Measurements from ENCODE around the gene KDM4C.

DNA sequence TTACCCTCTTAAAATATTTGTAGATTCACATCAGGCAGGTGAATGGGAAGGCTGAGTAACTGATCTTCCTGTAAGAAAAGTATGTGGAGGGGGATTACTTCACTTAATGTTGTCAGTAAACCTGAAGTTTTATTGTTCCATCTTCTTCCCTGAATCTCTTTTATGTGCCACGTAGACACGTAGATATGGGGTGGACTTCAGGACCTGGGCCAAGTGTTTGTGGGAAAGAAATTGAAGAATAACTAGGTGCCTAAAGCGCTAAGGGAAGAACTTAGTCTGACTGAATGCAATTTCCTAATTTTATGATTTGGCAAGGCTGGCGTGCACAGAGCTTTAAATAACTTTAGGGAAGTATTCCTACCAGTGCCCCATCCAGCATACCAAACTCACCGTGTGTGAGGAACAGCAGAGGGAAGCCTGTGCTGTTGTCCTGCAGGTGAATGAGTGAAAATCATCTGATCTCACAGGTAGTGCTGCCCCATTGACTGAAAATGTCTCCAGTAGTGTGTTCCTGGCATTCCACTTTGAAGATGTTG lies 323.4 kb downstream of the KDM4C start:
- TF ChIP-seq EZH2 (IDR thresholded peaks at IDR 0.05; ENCODE audit: borderline replicate concordance, low read depth, low read length, severe bottlenecking): no peak
- TF ChIP-seq, protein P1, sequence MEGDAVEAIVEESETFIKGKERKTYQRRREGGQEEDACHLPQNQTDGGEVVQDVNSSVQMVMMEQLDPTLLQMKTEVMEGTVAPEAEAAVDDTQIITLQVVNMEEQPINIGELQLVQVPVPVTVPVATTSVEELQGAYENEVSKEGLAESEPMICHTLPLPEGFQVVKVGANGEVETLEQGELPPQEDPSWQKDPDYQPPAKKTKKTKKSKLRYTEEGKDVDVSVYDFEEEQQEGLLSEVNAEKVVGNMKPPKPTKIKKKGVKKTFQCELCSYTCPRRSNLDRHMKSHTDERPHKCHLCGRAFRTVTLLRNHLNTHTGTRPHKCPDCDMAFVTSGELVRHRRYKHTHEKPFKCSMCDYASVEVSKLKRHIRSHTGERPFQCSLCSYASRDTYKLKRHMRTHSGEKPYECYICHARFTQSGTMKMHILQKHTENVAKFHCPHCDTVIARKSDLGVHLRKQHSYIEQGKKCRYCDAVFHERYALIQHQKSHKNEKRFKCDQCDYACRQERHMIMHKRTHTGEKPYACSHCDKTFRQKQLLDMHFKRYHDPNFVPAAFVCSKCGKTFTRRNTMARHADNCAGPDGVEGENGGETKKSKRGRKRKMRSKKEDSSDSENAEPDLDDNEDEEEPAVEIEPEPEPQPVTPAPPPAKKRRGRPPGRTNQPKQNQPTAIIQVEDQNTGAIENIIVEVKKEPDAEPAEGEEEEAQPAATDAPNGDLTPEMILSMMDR (IDR thresholded peaks at IDR 0.05; ENCODE audit: borderline replicate concordance, extremely low read depth, low read length, poor library complexity, severe bottlenecking): no peak

Data from DND-41 (cell line).